SU-DHL-6 (cell line): Measurements from ENCODE around the gene MRPL51.
A peak's percentile ranks its signal among the peaks of the same experiment; 100 is the strongest.

ENCODE experiments used
- H2AFZ ChIP-seq: fragments of 200-600 bp; sonication (generic); 2 replicates; pipeline ENCODE4 v1.6.1; 2014; ENCODE audit warnings: low read depth, mild to moderate bottlenecking, moderate library complexity, mixed read lengths, antibody characterized with exemption, low read length; ENCODE audit not compliant: severe bottlenecking
- H3F3A ChIP-seq: fragments of 200-600 bp; shearing (Covaris generic); 2 replicates; pipeline ENCODE4 v1.6.0; 2016; ENCODE audit warnings: antibody characterized with exemption, mild to moderate bottlenecking; ENCODE audit not compliant: insufficient read depth
- H3K27ac ChIP-seq: fragments of 200-600 bp; sonication (generic); 2 replicates; pipeline ENCODE4 v1.5.1; 2016; ENCODE audit warnings: low read depth, mild to moderate bottlenecking, low read length, moderate library complexity, mixed read lengths
- H3K27me3 ChIP-seq: fragments of 200-600 bp; sonication (generic), shearing (Covaris generic); 2 replicates; pipeline ENCODE4 v1.6.0; 2014; ENCODE audit warnings: mild to moderate bottlenecking, low read length
- H3K36me3 ChIP-seq: fragments of 200-600 bp; sonication (generic); 2 replicates; pipeline ENCODE4 v1.6.1; 2014; ENCODE audit warnings: mild to moderate bottlenecking, low read length, mixed read lengths
- H3K4me2 ChIP-seq: fragments of 300-600, 200-600 bp; shearing (Covaris generic), sonication (generic); 2 replicates; pipeline ENCODE4 v1.6.0; 2014; ENCODE audit warnings: low read length, low read depth, mild to moderate bottlenecking; ENCODE audit not compliant: poor library complexity, severe bottlenecking
- H3K4me3 ChIP-seq: fragments of 200-600 bp; sonication (generic); 2 replicates; pipeline ENCODE4 v1.5.1; 2014; ENCODE audit warnings: antibody characterized with exemption, low read length, mild to moderate bottlenecking, mixed read lengths; ENCODE audit not compliant: insufficient read depth, poor library complexity, severe bottlenecking
- H3K79me2 ChIP-seq: fragments of 200-600 bp; sonication (generic); 2 replicates; pipeline ENCODE4 v1.6.1; 2014; ENCODE audit warnings: mild to moderate bottlenecking, low read length, moderate library complexity; ENCODE audit not compliant: insufficient read depth
- H3K9ac ChIP-seq: fragments of 200-600 bp; sonication (generic); 2 replicates; pipeline ENCODE4 v1.7.0; 2014; ENCODE audit warnings: mild to moderate bottlenecking, low read length
- H3K9me2 ChIP-seq: fragments of 200-600 bp; sonication (generic); replicated peaks from 2 replicates; pipeline ENCODE4 v1.6.1; 2014; ENCODE audit warnings: low read length; ENCODE audit not compliant: insufficient read depth
- H3K9me3 ChIP-seq: fragments of 200-600 bp; sonication (generic); 2 replicates; pipeline ENCODE4 v1.6.1; 2014; ENCODE audit warnings: low read length, mixed read lengths; ENCODE audit not compliant: insufficient read depth
- H4K20me1 ChIP-seq: fragments of 200-600 bp; sonication (generic); 2 replicates; pipeline ENCODE4 v1.6.1; 2014; ENCODE audit warnings: low read depth, mild to moderate bottlenecking, antibody characterized with exemption, low read length, moderate library complexity, mixed read lengths
- CTCF ChIP-seq: fragments of 200-600 bp; sonication (generic); IDR thresholded peaks from one replicate; pipeline ENCODE4 v1.5.1; 2017; ENCODE audit warnings: antibody characterized with exemption, mild to moderate bottlenecking, low read length, moderate library complexity; ENCODE audit not compliant: insufficient read depth, poor library complexity, severe bottlenecking
- EZH2phosphoT487 ChIP-seq: fragments of 200-600 bp; sonication (generic), shearing (Covaris generic); conservative IDR thresholded peaks from 2 replicates; pipeline ENCODE4 v1.6.1; 2018; ENCODE audit warnings: mild to moderate bottlenecking, antibody characterized with exemption, low read length, moderate library complexity, mixed read lengths

The MRPL51 gene

GRCh38 chr12:6534695-6534944, 41.6 kb upstream of the MRPL51 start:
- TF ChIP-seq CTCF = no peak
- TF ChIP-seq EZH2phosphoT487 = no peak
- H3K9me2 ChIP-seq = no peaks in the 10 kb centered on the region
- peaks cover 31% of the 10 kb centered on the region for H3K79me2 ChIP-seq
- H3K9me3 ChIP-seq = no peaks in the 10 kb centered on the region
- H3K4me3 ChIP-seq = peak overlapping the region; percentile 73
- H3K27me3 ChIP-seq = no peaks in the 10 kb centered on the region
- peaks cover 9% of the 10 kb centered on the region for H4K20me1 ChIP-seq
- peak overlapping the region; percentile 93 for H3K27ac ChIP-seq
- peak overlapping the region; percentile 98 for H3K9ac ChIP-seq
- no peak overlapping the region for H2AFZ ChIP-seq
- peaks cover 83% of the 10 kb centered on the region for H3F3A ChIP-seq
- peaks cover 36% of the 10 kb centered on the region for H3K36me3 ChIP-seq
- H3K4me2 ChIP-seq = peak overlapping the region; percentile 78

GRCh38 chr12:6533923-6534694, 41.0 kb upstream of the MRPL51 start, which contains the start of gene GAPDH:
Gene GAPDH (plus strand): TSS chr12:6534517. CDS start chr12:6534833, 316 bp downstream.
- Histone ChIP-seq H3K9ac (peak within 1 kb of the TSS; percentile 98), H4K20me1 (peaks cover 9% of the 10 kb centered on the region), H3K9me3 (no peaks in the 10 kb centered on the region), H3K4me2 (peak within 1 kb of the TSS; percentile 78), H3K27me3 (no peaks in the 10 kb centered on the region), H3K27ac (peak within 1 kb of the TSS; percentile 93), H3K4me3 (peak within 1 kb of the TSS; percentile 73), H2AFZ (peak within 1 kb of the TSS; percentile 73), H3K36me3 (peaks cover 36% of the 10 kb centered on the region), H3K9me2 (no peaks in the 10 kb centered on the region), H3F3A (peaks cover 78% of the 10 kb centered on the region), H3K79me2 (peaks cover 31% of the 10 kb centered on the region)
- TF ChIP-seq EZH2phosphoT487 (no peak), CTCF (no peak)

- Histone ChIP-seq H3F3A (peaks cover 72% of the 10 kb centered on the region), H3K9me2 (no peaks in the 10 kb centered on the region), H3K27ac (peak overlapping the region; percentile 93), H4K20me1 (peaks cover 9% of the 10 kb centered on the region), H3K79me2 (peaks cover 31% of the 10 kb centered on the region), H3K9ac (peak overlapping the region; percentile 98), H3K27me3 (no peaks in the 10 kb centered on the region), H3K4me3 (peak overlapping the region; percentile 73), H2AFZ (peak overlapping the region; percentile 22), H3K4me2 (peak overlapping the region; percentile 72), H3K36me3 (peaks cover 36% of the 10 kb centered on the region), H3K9me3 (no peaks in the 10 kb centered on the region)
- no peak for TF ChIP-seq EZH2phosphoT487
- no peak for TF ChIP-seq CTCF
Measured at GRCh38 chr12:6533653-6533922, 40.5 kb upstream of the MRPL51 start.
